OCI-LY7 (cell line): Measurements from ENCODE around the gene XRCC5. TPM values are rescaled to one million over a fixed set of nuclear protein-coding genes. Genes with fewer than 3 reads are reported as not detected.

Experiments used
- BruUV-seq: library from RNA; stranded (reverse); fragments of 400-500 nt; replicated peaks from 2 replicates; lab custom pipeline; 2021; lab: Mats Ljungman, UMichigan
- CTCF ChIA-PET: fragments of 300-600 bp; sonication (Branson Sonifier 250); formaldehyde crosslinking; loops from one replicate; lab custom pipeline; 2022; ENCODE audit warnings: antibody characterized with exemption; ENCODE audit not compliant: unreplicated experiment; lab: Charles Lee
- POLR2A ChIA-PET: fragments of 300-600 bp; sonication (Branson Sonifier 250); formaldehyde crosslinking; loops from one replicate; lab custom pipeline; 2022; ENCODE audit warnings: antibody characterized with exemption; lab: Charles Lee
- DNase-seq: peaks from one replicate; pipeline ENCODE4 v3.0.0-alpha.2; 2015; ENCODE audit warnings: low spot score
- H2AFZ ChIP-seq: fragments of 200-600 bp; sonication (generic), shearing (Covaris generic); 2 replicates; pipeline ENCODE4 v1.6.1; 2014; ENCODE audit warnings: mild to moderate bottlenecking, antibody characterized with exemption, low read length, moderate library complexity
- H3K27ac ChIP-seq: fragments of 200-600 bp; sonication (generic); 2 replicates; pipeline ENCODE4 v1.5.1; 2014; ENCODE audit warnings: mixed run types, low read depth, mild to moderate bottlenecking, moderate library complexity, low read length, inconsistent platforms; ENCODE audit not compliant: poor library complexity, severe bottlenecking
- H3K36me3 ChIP-seq: fragments of 200-600 bp; sonication (generic); 2 replicates; pipeline ENCODE4 v1.6.1; 2014; ENCODE audit warnings: mild to moderate bottlenecking, antibody characterized with exemption, low read length, moderate library complexity, mixed read lengths; ENCODE audit not compliant: insufficient read depth
- H3K4me1 ChIP-seq: fragments of 200-600 bp; sonication (generic); 2 replicates; pipeline ENCODE4 v1.5.1; 2014; ENCODE audit warnings: mild to moderate bottlenecking, low read length; ENCODE audit not compliant: insufficient read depth, poor library complexity, severe bottlenecking
- H3K4me2 ChIP-seq: fragments of 200-600 bp; sonication (generic); 2 replicates; pipeline ENCODE4 v1.6.1; 2014; ENCODE audit warnings: mild to moderate bottlenecking, low read length
- H3K4me3 ChIP-seq: fragments of 200-600 bp; sonication (generic); 2 replicates; pipeline ENCODE4 v1.5.1; 2014; ENCODE audit warnings: mild to moderate bottlenecking, low read depth, low read length; ENCODE audit not compliant: poor library complexity, severe bottlenecking
- H3K79me2 ChIP-seq: fragments of 200-600 bp; sonication (generic); 2 replicates; pipeline ENCODE4 v1.6.1; 2016; ENCODE audit warnings: low read depth, mild to moderate bottlenecking, low read length, moderate library complexity, mixed read lengths; ENCODE audit not compliant: insufficient read depth
- H3K9me2 ChIP-seq: fragments of 200-600 bp; sonication (generic); 2 replicates; pipeline ENCODE4 v1.6.1; 2016; ENCODE audit warnings: mild to moderate bottlenecking, low read length, mixed read lengths; ENCODE audit not compliant: insufficient read depth
- H3K9me3 ChIP-seq: fragments of 200-600 bp; sonication (generic); 2 replicates; pipeline ENCODE4 v1.6.1; 2014; ENCODE audit warnings: mild to moderate bottlenecking, mixed run types, low read length, mixed read lengths
- H4K20me1 ChIP-seq: fragments of 200-600 bp; sonication (generic); 2 replicates; pipeline ENCODE4 v1.6.1; 2014; ENCODE audit warnings: mild to moderate bottlenecking, antibody characterized with exemption, low read length, moderate library complexity, mixed read lengths; ENCODE audit not compliant: insufficient read depth
- EZH2phosphoT487 ChIP-seq: fragments of 200-600 bp; sonication (generic); IDR thresholded peaks from 2 replicates; pipeline ENCODE4 v1.6.1; 2018; ENCODE audit warnings: low read depth, borderline replicate concordance, mild to moderate bottlenecking, mixed run types, antibody characterized with exemption, low read length, moderate library complexity, mixed read lengths
- intact Hi-C: fragments of 100-400 bp; cut with micrococcal nuclease; formaldehyde crosslinking; loops from one replicate; pipeline ENCODE4 v1.10.0; 2022; ENCODE audit not compliant: unreplicated experiment
- total RNA-seq, 2 experiments: library from RNA; depleted of rRNA in 1 of 2; stranded (reverse); fragments of >200 nt in 1 of 2; shearing (Covaris generic) in 1 of 2; gene quantifications; 2 replicates each; pipeline ENCODE4 v1.2.3, GENCODE V29; 2014 to 2022
- TF ChIP-seq, protein P1 (sequence below): fragments of 200-600 bp; sonication (generic); conservative IDR thresholded peaks from 2 replicates; pipeline ENCODE4 v1.5.1; 2014; ENCODE audit warnings: mild to moderate bottlenecking, antibody characterized with exemption, low read length, moderate library complexity, mixed read lengths

The XRCC5 gene
- total RNA-seq, 2 experiments from 2014 or later, result 174 to 344 TPM

GRCh38 chr2:216081012-216081411 is 28.1 kb upstream of the XRCC5 start:
- Histone ChIP-seq H3K4me2 (peak overlapping the region; percentile 76), H4K20me1 (no peaks in the 10 kb centered on the region), H3K79me2 (no peaks in the 10 kb centered on the region), H3K9me3 (no peaks in the 10 kb centered on the region), H3K4me1 (peaks cover 36% of the 10 kb centered on the region), H3K27ac (peak overlapping the region; percentile 59), H3K4me3 (peak overlapping the region; percentile 73), H3K36me3 (no peaks in the 10 kb centered on the region), H2AFZ (peak overlapping the region; percentile 73; the same call in 1 of the 2 replicates), H3K9me2 (no peaks in the 10 kb centered on the region)
- TF ChIP-seq EZH2phosphoT487, result no peak
- TF ChIP-seq, protein P1, sequence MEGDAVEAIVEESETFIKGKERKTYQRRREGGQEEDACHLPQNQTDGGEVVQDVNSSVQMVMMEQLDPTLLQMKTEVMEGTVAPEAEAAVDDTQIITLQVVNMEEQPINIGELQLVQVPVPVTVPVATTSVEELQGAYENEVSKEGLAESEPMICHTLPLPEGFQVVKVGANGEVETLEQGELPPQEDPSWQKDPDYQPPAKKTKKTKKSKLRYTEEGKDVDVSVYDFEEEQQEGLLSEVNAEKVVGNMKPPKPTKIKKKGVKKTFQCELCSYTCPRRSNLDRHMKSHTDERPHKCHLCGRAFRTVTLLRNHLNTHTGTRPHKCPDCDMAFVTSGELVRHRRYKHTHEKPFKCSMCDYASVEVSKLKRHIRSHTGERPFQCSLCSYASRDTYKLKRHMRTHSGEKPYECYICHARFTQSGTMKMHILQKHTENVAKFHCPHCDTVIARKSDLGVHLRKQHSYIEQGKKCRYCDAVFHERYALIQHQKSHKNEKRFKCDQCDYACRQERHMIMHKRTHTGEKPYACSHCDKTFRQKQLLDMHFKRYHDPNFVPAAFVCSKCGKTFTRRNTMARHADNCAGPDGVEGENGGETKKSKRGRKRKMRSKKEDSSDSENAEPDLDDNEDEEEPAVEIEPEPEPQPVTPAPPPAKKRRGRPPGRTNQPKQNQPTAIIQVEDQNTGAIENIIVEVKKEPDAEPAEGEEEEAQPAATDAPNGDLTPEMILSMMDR, result no peak
- intact Hi-C loops, result no loop called here
- no TSS peak for BruUV-seq
- no peak for DNase-seq
- ChIA-PET POLR2A (interaction anchor here (1.3 kb wide), 1 partner anchor 20 kb away, joined by 3 read pairs; no protein-coding TSS in a partner anchor), CTCF (interaction anchor here (0.8 to 1.0 kb wide), 2 partner anchors 33 to 135 kb away, joined by 3 to 4 read pairs; no protein-coding TSS in a partner anchor)

DNA sequence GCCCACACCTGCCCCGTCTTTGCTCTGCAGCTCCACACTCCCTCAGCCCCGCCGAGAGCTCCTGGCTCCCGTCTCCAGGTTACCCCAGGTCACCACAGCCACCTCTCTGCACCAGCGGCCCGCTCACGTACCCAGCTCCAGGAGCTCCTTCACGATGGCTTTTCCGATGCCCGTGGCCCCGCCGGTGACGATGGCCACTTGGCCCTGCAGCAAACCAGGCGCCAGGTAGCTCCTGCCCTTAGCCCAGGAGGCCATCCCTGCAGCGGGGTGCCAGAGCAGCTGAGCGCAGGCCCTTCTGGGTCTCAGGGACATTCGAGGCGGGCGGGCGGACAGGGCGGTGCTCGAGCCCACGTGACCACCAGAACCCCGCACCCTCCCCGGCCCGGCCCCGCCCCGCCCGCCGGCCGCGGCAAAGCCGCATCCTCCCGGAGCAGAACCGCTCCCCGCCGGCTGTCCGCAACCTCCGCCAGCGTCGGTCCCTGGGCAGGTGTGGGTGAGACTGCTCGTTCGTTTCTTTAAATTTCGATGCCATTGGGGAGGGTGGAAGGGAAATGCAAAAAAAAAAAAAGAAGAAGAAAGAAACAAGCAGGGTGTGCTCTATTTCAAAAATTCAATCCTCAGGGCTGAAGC is 27.5 kb upstream of the XRCC5 start, which contains the start of the genes PECR and TMEM169:
TSS of gene PECR (minus strand) at position 323 of the 630 bp plus-strand sequence. CDS start at position 255, 68 bp downstream.
TSS of gene TMEM169 (plus strand) at position 433 of the 630 bp plus-strand sequence. CDS start 14,045 bp downstream, outside the sequence.
- no peaks in the 10 kb centered on the region for H3K79me2 ChIP-seq
- H4K20me1 ChIP-seq, result no peaks in the 10 kb centered on the region
- peak; percentile 58 for DNase-seq
- H2AFZ ChIP-seq, result peak within 1 kb of the TSS; percentile 73
- BruUV-seq, result no TSS peak
- POLR2A ChIA-PET, result interaction anchor here (1.3 kb wide), 1 partner anchor 20 kb away, joined by 3 read pairs; no protein-coding TSS in a partner anchor
- H3K4me2 ChIP-seq, result peak within 1 kb of the TSS; percentile 76
- no peaks in the 10 kb centered on the region for H3K36me3 ChIP-seq
- no peaks in the 10 kb centered on the region for H3K9me3 ChIP-seq
- peaks cover 36% of the 10 kb centered on the region for H3K4me1 ChIP-seq
- CTCF ChIA-PET, result interaction anchor here (0.7 to 1.0 kb wide), 3 partner anchors 32 to 330 kb away, joined by 3 to 6 read pairs (median 4); no protein-coding TSS in a partner anchor
- peak within 1 kb of the TSS; percentile 59 for H3K27ac ChIP-seq
- intact Hi-C loops, result no loop called here
- TF ChIP-seq EZH2phosphoT487, result no peak
- peak within 1 kb of the TSS; percentile 73 for H3K4me3 ChIP-seq
- no peaks in the 10 kb centered on the region for H3K9me2 ChIP-seq

DNA sequence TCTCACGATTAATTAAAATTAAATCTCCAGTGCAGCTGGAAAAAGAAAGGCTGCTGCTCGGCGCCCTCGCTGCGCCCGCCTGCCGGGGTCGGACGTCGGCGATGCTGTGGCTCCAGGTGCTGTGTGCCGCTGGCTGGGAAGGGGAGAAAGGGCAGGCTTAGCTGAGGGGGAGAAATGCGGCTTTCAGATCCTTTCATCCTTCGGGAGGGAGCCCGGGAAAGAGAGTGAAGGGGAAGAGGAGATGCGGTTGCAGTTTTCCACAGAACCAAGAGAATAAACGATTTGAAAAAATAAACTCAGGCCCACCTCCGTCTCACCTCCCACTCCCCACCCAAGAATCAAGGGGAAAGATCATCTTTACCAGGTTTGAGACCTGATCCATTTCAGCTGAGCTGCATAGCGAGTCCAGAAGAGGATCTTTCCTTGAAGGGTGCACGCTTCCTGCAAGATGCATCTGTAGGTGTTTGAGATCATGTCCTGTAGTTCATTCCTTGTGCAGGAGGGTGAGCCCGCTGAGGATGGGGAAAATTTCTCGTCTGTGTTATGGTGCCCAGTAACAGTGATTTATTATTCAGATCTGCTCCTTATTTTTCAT is 26.9 kb upstream of the XRCC5 start:
- no peak for DNase-seq
- H3K4me1 ChIP-seq, result peaks cover 36% of the 10 kb centered on the region

More for the DNA sequence above, 26.9 kb upstream of the XRCC5 start:
- peak overlapping the region; percentile 73 for H3K4me3 ChIP-seq
- H3K27ac ChIP-seq, result peak overlapping the region; percentile 59
- POLR2A ChIA-PET, result interaction anchor here (1.3 kb wide), 1 partner anchor 19 kb away, joined by 3 read pairs; no protein-coding TSS in a partner anchor
- TF ChIP-seq, protein P1, result no peak
- H3K36me3 ChIP-seq, result no peaks in the 10 kb centered on the region
- peak overlapping the region; percentile 52 for H2AFZ ChIP-seq
- H3K9me3 ChIP-seq, result no peaks in the 10 kb centered on the region
- no peaks in the 10 kb centered on the region for H4K20me1 ChIP-seq
- no peaks in the 10 kb centered on the region for H3K79me2 ChIP-seq
- no peaks in the 10 kb centered on the region for H3K9me2 ChIP-seq
- H3K4me2 ChIP-seq, result peak overlapping the region; percentile 76
- intact Hi-C loops, result no loop called here
- CTCF ChIA-PET, result interaction anchor here (0.7 to 1.0 kb wide), 2 partner anchors 32 to 330 kb away, joined by 3 to 6 read pairs; no protein-coding TSS in a partner anchor
- no TSS peak for BruUV-seq
